ENCODE measurements around the gene TNFSF11.

TNFSF11 gene

GRCh38 chr13:42534785-42535184 is 39.2 kb upstream of the TNFSF11 start:
- DNase-seq (ENCODE audit: low read depth) = no peak
- TF ChIP-seq CTCF (conservative IDR thresholded peaks at IDR 0.05; ENCODE audit: low read depth, low read length) = no peak
- H3K4me3 ChIP-seq (ENCODE audit: low read depth, low read length) = no peak overlapping the region

- TF ChIP-seq CTCF (conservative IDR thresholded peaks at IDR 0.05; ENCODE audit: low read depth, low read length) = no peak
- DNase-seq (ENCODE audit: low read depth) = no peak
- no peak overlapping the region for H3K4me3 ChIP-seq (ENCODE audit: low read depth, low read length)
Observed at GRCh38 chr13:42538996-42539395, 35.0 kb upstream of the TNFSF11 start.

- DNase-seq (ENCODE audit: low read depth) = no peak
- TF ChIP-seq CTCF (conservative IDR thresholded peaks at IDR 0.05; ENCODE audit: low read depth, low read length) = no peak
Observed at GRCh38 chr13:42539670-42540069, 34.3 kb upstream of the TNFSF11 start.

GRCh38 chr13:42543215-42543797 is 30.6 kb upstream of the TNFSF11 start:
- H3K4me3 ChIP-seq (ENCODE audit: low read depth, low read length) = no peak overlapping the region
- DNase-seq (ENCODE audit: low read depth) = no peak
- no peak for TF ChIP-seq CTCF (conservative IDR thresholded peaks at IDR 0.05; ENCODE audit: low read depth, low read length)

More at GRCh38 chr13:42539670-42540069, 34.3 kb upstream of the TNFSF11 start:
- no peak overlapping the region for H3K4me3 ChIP-seq (ENCODE audit: low read depth, low read length)

- no peak for TF ChIP-seq CTCF (conservative IDR thresholded peaks at IDR 0.05; ENCODE audit: low read depth, low read length)
- DNase-seq (ENCODE audit: low read depth) = no peak
- H3K4me3 ChIP-seq (ENCODE audit: low read depth, low read length) = no peak overlapping the region
Observed at GRCh38 chr13:42544246-42544926, 29.6 kb upstream of the TNFSF11 start.

- DNase-seq (ENCODE audit: low read depth) = no peak
- TF ChIP-seq CTCF (conservative IDR thresholded peaks at IDR 0.05; ENCODE audit: low read depth, low read length) = no peak
- H3K4me3 ChIP-seq (ENCODE audit: low read depth, low read length) = no peak overlapping the region
Observed at GRCh38 chr13:42545842-42546241, 28.1 kb upstream of the TNFSF11 start.

- H3K4me3 ChIP-seq (ENCODE audit: low read depth, low read length) = no peak overlapping the region
- no peak for TF ChIP-seq CTCF (conservative IDR thresholded peaks at IDR 0.05; ENCODE audit: low read depth, low read length)
Observed at GRCh38 chr13:42547612-42548011, 26.3 kb upstream of the TNFSF11 start.

More at GRCh38 chr13:42547612-42548011, 26.3 kb upstream of the TNFSF11 start:
- DNase-seq (ENCODE audit: low read depth) = no peak

All from choroid plexus epithelial cell (primary cell).